SU-DHL-6 (cell line): ENCODE results near the gene GULP1.

Experiments
- CTCF ChIP-seq: fragments of 200-600 bp; sonication (generic); IDR thresholded peaks from one replicate; pipeline ENCODE4 v1.5.1; 2017; ENCODE audit warnings: antibody characterized with exemption, mild to moderate bottlenecking, low read length, moderate library complexity; ENCODE audit not compliant: insufficient read depth, poor library complexity, severe bottlenecking
- EZH2phosphoT487 ChIP-seq: fragments of 200-600 bp; sonication (generic), shearing (Covaris generic); conservative IDR thresholded peaks from 2 replicates; pipeline ENCODE4 v1.6.1; 2018; ENCODE audit warnings: mild to moderate bottlenecking, antibody characterized with exemption, low read length, moderate library complexity, mixed read lengths

- no peak for TF ChIP-seq CTCF
- TF ChIP-seq EZH2phosphoT487: no peak
These were observed 89.9 kb downstream of the GULP1 start for GRCh38 chr2:188381614-188382013.
